GM10266 (cell line): ENCODE results near the gene KCNN4.
"Not testable (repeated sequence)": the region's sequence is repeated elsewhere in the genome, so short reads cannot be mapped to it uniquely, and the experiment has no call there.

ENCODE experiments used
- DNase-seq: peaks from one replicate; pipeline ENCODE4 v3.0.0; 2012; ENCODE audit errors: extremely low spot score
- CTCF ChIP-seq: IDR thresholded peaks from 2 replicates; pipeline ENCODE4 v1.5.1; 2012; ENCODE audit warnings: mild to moderate bottlenecking, low read depth; ENCODE audit not compliant: control insufficient read depth, insufficient read depth; ENCODE audit errors: missing control alignments

Gene KCNN4

GRCh38 chr19:43814663-43815352 is 34.0 kb upstream of the KCNN4 start:
- no peak for DNase-seq

GRCh38 chr19:43812688-43813087 is 31.9 kb upstream of the KCNN4 start:
- DNase-seq: no peak
- TF ChIP-seq CTCF: no peak

More at GRCh38 chr19:43814663-43815352, 34.0 kb upstream of the KCNN4 start:
- no peak for TF ChIP-seq CTCF

GRCh38 chr19:43812259-43812658 is 31.5 kb upstream of the KCNN4 start:
- DNase-seq: no peak
- no peak for TF ChIP-seq CTCF

DNA sequence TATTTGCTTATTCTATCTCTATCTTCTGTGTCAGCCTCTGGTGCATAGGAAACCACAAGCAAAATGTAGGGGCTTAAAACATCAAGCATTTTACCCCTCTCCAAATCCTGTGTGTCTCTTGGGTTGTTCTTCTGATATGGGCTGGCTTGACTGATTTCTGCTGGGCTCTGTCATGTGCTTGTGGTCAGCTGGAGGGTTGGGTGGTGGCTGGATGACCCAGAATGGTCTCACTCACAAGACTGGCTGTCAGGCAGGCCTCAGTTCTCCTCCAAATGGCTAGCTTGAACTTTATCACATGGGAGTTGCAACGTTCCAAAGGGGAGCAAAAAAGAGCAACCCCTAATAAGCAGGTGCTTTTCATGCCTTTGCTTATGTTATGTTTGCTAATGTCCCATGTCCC is 31.1 kb upstream of the KCNN4 start:
- TF ChIP-seq CTCF: no peak
- DNase-seq: no peak

GRCh38 chr19:43809762-43810696 is 29.3 kb upstream of the KCNN4 start:
- peak; percentile 61 for TF ChIP-seq CTCF
- DNase-seq: peak; percentile 64

- no peak for DNase-seq
- TF ChIP-seq CTCF: no peak
These were observed 26.9 kb upstream of the KCNN4 start for GRCh38 chr19:43807651-43808050.

DNA sequence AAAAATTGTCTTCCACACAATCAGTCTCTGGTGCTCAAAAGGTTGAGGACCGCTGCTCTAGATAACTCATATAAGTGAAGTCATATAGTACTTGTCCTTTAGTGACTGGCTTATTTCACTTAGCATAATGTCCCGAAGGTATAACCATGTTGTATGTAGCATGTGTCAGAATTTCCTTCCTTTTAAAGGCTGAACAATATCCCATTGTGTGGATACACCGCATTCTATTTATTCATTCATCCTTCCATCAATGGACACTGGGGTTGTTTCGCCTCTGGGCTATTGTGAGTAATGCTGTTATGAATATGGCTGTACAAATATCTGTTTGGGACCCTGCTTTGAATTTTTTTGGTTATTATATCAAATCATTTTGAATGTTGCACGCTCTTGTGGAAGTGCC is 26.1 kb upstream of the KCNN4 start:
- DNase-seq: no peak
- TF ChIP-seq CTCF: no peak

DNA sequence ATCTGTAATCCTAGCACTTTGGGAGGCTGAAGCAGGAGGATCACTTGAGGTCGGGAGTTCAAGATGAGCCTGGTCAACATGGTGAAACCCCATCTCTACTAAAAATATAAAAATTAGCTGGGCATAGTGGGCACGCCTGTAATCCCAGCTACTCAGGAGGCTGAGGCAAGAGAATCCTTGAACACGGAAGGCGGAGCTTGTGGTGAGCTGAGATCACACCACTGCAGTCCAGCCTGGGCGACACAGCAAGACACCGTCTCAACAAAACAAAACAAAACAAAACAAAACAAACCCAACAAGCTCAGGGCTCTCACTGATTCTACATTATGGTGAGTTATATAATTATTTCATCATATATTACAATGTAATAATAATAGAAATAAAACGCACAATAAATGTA is 25.6 kb upstream of the KCNN4 start:
- DNase-seq: not testable (repeated sequence)
